A549 (cell line): ENCODE measurements around the gene CA7.

Experiments
- CBX2 ChIP-seq: fragments of 200-600 bp; sonication (generic); IDR thresholded peaks from 2 replicates; pipeline ENCODE4 v1.6.1; 2016; ENCODE audit warnings: low read depth, mild to moderate bottlenecking, borderline replicate concordance
- CHD2 ChIP-seq: fragments of 150-350 bp; IDR thresholded peaks from 2 replicates; pipeline ENCODE4 v1.6.1; 2014; ENCODE audit warnings: low read length; ENCODE audit not compliant: partially characterized antibody
- EP300 ChIP-seq, 2 experiments: fragments of >200 bp; sonication (Bioruptor Twin); formaldehyde crosslinking; IDR thresholded peaks; 2 replicates in 1 of 2; 3 replicates in 1 of 2; pipeline ENCODE4 v1.6.1; 2016 to 2017
- HMGXB4 ChIP-seq: fragments of 250-450 bp; sonication (Bioruptor Pico); IDR thresholded peaks from 2 replicates; pipeline ENCODE4 v1.5.0; 2021; ENCODE audit warnings: mild to moderate bottlenecking, moderate library complexity, borderline replicate concordance
- JUN ChIP-seq, 2 experiments: fragments of >200 bp; sonication (Bioruptor Twin); formaldehyde crosslinking; IDR thresholded peaks; 2 replicates in 1 of 2; 3 replicates in 1 of 2; pipeline ENCODE4 v1.6.1; 2016 to 2017
- MYC ChIP-seq: IDR thresholded peaks from 2 replicates; pipeline ENCODE4 v1.6.1; 2012; ENCODE audit warnings: mild to moderate bottlenecking, inconsistent platforms, low read length, improper control_type of control experiment, borderline replicate concordance
- NPAS2 ChIP-seq: fragments of 250-450 bp; sonication (Bioruptor Pico); IDR thresholded peaks from 2 replicates; pipeline ENCODE4 v1.8.0; 2022; ENCODE audit warnings: mild to moderate bottlenecking, moderate library complexity, borderline replicate concordance
- NR3C1 ChIP-seq: fragments of >200 bp; sonication (Bioruptor Twin); formaldehyde crosslinking; IDR thresholded peaks from 3 replicates; pipeline ENCODE4 v1.6.1; 2017
- POLR2A ChIP-seq: IDR thresholded peaks from 2 replicates; pipeline ENCODE4 v1.6.1; 2012; ENCODE audit warnings: mild to moderate bottlenecking, low read length
- RAD21 ChIP-seq, 2 experiments: fragments of >200 bp in 1 of 2; sonication (Bioruptor Twin) in 1 of 2; formaldehyde crosslinking in 1 of 2; IDR thresholded peaks in 1 of 2; conservative IDR thresholded peaks in 1 of 2; 2 replicates in 1 of 2; 3 replicates in 1 of 2; pipeline ENCODE4 v1.6.1; 2012 to 2018; ENCODE audit warnings: inconsistent platforms in 1 of 2
- SMC3 ChIP-seq: fragments of >200 bp; sonication (Bioruptor Twin); formaldehyde crosslinking; IDR thresholded peaks from 3 replicates; pipeline ENCODE4 v1.6.1; 2018; ENCODE audit warnings: inconsistent platforms
- SREBF2 ChIP-seq: fragments of 450-650 bp; IDR thresholded peaks from 2 replicates; pipeline ENCODE4 v1.6.1; 2014; ENCODE audit warnings: mild to moderate bottlenecking, moderate library complexity
- TF ChIP-seq, protein P1 (sequence below): fragments of >200 bp; sonication (Bioruptor Twin); formaldehyde crosslinking; IDR thresholded peaks from 3 replicates; pipeline ENCODE4 v1.5.1; 2016
- TF ChIP-seq, protein P2 (sequence below): IDR thresholded peaks from 2 replicates; pipeline ENCODE4 v1.6.1; 2012

GRCh38 chr16:66857437-66857836 is 13.2 kb downstream of the CA7 start:
- TF ChIP-seq NPAS2 (CRISPR knock-in tag): no peak
- TF ChIP-seq, protein P1, sequence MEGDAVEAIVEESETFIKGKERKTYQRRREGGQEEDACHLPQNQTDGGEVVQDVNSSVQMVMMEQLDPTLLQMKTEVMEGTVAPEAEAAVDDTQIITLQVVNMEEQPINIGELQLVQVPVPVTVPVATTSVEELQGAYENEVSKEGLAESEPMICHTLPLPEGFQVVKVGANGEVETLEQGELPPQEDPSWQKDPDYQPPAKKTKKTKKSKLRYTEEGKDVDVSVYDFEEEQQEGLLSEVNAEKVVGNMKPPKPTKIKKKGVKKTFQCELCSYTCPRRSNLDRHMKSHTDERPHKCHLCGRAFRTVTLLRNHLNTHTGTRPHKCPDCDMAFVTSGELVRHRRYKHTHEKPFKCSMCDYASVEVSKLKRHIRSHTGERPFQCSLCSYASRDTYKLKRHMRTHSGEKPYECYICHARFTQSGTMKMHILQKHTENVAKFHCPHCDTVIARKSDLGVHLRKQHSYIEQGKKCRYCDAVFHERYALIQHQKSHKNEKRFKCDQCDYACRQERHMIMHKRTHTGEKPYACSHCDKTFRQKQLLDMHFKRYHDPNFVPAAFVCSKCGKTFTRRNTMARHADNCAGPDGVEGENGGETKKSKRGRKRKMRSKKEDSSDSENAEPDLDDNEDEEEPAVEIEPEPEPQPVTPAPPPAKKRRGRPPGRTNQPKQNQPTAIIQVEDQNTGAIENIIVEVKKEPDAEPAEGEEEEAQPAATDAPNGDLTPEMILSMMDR: no peak
- TF ChIP-seq HMGXB4 (CRISPR knock-in tag): no peak
- TF ChIP-seq SMC3: no peak
- TF ChIP-seq POLR2A: no peak
- no peak for TF ChIP-seq MYC
- no peak for TF ChIP-seq RAD21 (conservative IDR thresholded peaks at IDR 0.05 in 1 of 2, IDR thresholded peaks at IDR 0.05 in 1 of 2)
- TF ChIP-seq CHD2: no peak
- no peak for TF ChIP-seq NR3C1
- TF ChIP-seq, protein P2, sequence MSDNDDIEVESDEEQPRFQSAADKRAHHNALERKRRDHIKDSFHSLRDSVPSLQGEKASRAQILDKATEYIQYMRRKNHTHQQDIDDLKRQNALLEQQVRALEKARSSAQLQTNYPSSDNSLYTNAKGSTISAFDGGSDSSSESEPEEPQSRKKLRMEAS: no peak
- TF ChIP-seq SREBF2: no peak
- TF ChIP-seq CBX2: no peak
- TF ChIP-seq EP300 (IDR thresholded peaks at IDR 0.05): no peak
- no peak for TF ChIP-seq JUN (IDR thresholded peaks at IDR 0.05)
